ENCODE data around the gene NDUFAF4.
"Not testable (repeated sequence)": the region's sequence is repeated elsewhere in the genome, so short reads cannot be mapped to it uniquely, and the experiment has no call there.

Gene NDUFAF4

DNA sequence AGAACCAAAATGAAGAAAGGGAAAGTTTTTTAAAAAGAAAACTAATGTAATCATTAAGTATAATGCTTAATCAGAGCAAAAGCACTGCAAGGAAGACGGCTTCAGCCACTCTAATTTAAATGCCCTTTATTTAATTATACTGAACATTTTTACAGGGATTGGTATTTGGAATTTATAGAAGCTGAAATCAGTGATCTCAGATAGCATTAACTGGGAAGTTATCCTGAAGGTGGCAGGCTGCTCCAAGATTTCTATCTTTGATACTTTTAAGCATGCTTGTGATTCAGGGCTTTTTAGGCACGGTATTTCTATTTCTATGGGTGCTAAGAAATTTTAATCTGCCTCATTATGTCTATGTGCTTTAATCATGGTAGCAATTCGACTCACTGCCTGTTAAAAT lies 1.3 kb upstream of the NDUFAF4 start:
- no peak for DNase-seq (ENCODE audit: low spot score)

DNA sequence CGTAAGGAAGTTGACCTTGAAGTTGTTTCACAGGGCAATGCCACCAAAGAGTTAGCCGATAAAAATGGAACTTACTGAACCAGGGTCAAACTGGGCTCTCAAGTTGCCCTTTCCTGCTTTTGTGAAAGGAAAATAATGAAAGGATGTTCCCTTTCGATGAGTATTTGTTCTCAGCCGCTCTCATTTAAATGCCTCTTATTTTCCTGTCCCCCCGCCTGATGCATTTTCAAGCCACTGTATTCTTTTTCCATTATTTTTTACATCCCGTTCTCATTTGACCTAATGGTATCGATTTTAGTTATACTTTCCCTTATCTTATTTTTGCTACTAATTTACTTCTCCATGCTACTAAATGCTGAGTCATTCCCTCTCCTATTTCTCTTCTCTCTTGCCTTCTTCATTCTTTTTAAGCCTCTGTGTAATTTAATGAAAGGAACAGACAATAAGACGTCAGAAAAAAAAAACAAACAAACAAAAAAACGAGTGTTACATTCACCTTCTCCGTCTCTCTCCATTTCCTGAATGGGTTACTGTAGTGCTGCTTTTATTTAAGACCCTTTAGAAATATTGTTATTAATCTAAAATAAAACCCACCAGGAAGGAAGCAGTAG lies 655 bp upstream of the NDUFAF4 start:
- peak; percentile 2 for DNase-seq (ENCODE audit: low spot score)

DNA sequence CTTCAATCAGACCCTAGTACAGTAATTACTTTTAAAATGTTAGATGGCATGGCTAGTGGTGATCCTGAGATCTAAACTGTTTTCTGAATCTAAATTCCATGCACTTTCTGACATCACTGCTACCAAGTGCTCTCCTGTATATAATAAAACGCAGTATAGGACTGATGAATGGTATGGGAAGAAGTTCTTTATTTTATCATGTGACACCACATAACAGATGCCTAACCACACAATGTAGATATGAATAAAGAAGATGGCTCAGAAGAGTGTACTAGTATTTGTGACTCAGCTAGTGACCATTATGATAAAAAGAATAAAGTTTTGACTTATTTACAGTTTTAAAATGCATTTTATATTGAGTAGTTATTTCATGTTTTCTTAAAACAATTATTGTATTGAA lies 8.5 kb downstream of the NDUFAF4 start:
- no peak for DNase-seq (ENCODE audit: low spot score)

DNA sequence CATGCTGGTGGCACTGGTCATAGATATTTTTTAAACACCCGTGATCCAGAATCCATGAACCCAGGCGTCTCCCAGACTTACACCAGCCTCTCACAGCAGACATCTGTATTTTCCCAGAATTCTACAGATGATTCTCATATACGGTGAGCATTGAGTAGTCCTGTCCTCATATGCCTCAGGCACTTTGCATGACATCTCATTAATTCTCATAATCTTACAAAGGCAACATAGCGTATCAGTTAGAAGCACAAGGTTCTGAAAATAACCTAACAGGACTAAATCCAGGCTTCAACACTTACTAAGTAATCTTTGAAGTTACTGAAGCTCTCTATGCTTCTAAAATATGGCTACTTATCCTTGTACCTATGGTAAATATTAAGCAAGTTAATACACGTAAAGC lies 8.9 kb downstream of the NDUFAF4 start:
- DNase-seq (ENCODE audit: low spot score): no peak

DNA sequence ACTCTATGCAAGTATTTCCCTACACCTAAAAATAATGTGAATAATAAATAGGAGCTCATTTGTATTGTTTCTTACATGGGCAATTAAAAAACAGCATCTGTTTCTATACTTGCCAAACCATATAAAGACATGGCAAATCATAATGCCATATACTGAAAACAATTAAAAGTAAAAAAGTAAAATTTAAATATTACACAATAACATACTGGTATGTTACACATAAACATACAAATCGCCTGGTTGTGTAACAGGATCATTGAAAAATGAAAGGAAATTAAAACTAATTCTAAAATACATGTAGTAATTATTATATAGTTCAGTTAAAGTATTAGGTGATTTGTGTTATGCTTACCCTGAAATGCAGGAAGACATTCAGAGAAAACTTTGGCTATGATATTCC lies 11.2 kb downstream of the NDUFAF4 start:
- DNase-seq (ENCODE audit: low spot score): no peak

DNA sequence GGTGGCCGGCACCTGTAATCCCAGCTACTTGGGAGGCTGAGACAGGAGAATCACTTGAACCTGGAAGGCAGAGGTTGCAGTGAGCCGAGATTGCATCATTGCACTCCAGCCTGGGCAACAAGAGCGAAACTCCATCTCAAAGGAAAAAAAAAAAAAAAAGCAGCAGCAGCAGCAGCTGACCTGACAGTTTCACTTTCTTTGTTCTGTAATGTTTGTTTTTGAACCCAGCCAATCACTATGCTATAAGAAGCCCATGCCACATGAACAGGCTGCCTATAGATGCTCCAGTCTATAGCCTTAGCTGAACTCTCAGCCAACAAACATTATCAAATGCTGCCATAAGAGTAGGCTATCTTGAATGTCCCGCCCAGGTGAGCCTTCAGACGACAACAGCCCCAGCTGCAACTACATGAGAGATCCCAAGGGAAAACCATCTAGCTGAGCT lies 12.5 kb downstream of the NDUFAF4 start:
- DNase-seq (ENCODE audit: low spot score): not testable (repeated sequence)

DNA sequence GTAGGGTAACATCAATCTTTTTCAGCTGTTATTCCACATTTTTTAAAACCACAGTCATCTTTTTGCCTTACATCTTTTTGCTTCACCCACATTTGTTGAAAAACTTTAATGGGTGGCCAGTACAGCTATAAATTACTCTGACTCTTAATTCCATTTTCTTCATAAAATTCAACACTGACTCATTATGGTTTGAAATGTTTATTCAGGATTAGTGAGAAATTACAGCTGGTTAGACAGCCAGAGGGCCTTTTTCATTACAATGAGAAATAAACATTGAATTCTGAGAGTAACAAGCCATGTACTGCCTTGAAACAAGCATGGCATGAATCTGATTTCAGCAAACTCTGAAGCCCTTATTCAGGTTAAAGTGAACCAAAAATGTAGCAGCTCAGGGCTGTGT lies 19.5 kb downstream of the NDUFAF4 start:
- no peak for DNase-seq (ENCODE audit: low spot score)

DNA sequence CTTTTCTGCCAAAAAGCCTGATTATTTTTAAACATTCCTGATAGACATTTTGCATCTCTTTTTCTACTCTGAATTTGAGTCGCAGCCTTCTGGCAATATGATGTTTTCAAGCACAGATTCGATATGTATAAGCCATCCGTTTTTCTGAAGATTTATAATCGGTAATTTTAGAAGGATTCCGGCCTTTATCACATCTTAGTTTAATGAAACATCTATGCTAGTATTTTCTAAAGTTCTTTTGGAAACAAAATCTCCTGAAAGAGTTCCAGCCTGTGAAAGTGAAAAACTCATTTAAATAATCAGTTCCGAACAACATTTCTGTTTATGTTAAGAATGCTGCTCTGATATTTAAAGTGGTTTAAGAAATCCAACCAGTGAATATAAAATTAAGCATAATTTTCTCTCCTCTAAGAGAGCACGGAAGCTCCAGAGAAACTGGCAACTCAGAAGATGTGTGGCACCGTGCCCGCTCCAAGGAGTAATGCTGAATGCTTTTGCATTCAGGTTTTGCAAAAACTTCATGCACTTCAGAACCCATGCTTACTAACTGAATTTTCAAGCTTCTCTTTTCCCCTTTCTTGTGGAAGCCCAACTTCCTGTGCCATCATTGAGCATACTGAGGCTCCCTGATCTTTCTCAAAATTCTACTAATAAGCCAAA lies 20.7 kb downstream of the NDUFAF4 start:
- DNase-seq (ENCODE audit: low spot score): no peak

DNA sequence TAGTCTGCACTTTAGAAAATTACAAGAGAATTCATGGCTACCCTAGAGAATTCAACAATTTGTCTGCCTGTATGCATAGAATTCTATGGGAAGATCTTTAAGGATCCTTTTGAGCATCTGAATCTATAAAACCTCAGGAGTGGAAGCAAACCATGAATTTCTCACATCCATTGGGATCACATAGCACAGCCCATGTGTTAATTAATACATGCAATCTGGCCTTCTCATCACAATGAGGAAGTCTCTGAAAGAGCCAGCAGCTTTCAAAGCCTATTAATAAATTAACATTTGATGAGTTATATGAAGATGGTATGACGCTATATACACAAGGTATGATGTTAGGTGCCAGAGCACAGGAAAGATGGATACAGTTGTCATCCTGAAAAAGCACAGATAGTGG lies 24.7 kb downstream of the NDUFAF4 start:
- no peak for DNase-seq (ENCODE audit: low spot score)

DNA sequence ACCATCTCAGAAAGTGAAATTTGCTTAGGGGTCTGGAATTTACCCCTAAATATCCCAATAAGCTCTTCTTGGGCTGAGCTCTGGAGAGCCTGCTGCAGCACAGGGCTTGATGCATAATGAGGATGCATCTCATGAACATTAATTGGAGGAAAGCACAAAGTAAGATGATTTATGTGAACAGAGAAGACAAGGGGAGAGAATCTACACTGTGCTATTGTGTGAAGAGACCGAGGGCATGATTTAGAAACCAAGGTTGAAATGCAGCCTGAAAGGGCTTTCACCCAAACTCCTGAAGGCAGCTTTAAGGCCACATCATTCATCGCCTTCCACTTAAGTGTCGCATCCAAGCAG lies 32.7 kb downstream of the NDUFAF4 start:
- DNase-seq (ENCODE audit: low spot score): no peak

DNA sequence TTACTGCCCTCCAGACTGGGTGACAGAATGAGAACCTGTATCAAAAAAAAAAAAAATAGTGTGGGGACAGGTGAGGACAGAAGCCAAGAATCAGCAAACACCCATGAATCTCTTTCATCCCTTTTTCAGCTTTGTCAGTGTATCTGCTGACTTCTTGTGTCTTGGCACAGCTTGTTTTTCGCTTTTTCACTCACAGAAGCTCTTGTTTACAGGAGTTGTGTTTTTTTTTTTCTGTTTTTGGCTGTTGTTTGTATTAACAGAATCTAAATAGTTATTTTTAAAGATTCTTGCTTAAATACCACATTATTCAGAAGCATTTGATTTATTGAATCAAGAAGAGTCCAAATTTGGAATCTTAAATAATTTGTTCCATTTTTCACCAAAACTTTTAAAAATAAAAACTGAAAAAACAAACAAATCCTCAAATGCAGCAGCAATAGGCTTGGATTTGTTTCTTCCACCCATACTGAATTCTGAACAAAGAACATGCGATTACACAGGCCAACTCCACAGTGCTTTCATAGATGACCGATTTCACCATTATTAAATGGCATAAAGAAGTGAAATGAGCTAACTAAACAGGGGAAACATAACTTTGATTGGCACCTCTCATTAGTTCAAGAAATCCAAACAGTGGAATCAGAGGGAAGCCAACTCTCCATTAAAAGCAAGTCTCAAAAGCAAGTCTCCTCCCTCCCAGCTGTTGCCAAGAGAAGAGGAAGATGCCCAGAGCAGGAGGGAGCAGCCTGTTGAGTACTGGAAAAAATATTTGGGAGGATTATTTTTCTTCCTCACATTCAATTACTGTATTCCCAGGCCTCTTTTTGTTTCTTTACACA lies 33.3 kb downstream of the NDUFAF4 start:
- DNase-seq (ENCODE audit: low spot score): no peak

DNA sequence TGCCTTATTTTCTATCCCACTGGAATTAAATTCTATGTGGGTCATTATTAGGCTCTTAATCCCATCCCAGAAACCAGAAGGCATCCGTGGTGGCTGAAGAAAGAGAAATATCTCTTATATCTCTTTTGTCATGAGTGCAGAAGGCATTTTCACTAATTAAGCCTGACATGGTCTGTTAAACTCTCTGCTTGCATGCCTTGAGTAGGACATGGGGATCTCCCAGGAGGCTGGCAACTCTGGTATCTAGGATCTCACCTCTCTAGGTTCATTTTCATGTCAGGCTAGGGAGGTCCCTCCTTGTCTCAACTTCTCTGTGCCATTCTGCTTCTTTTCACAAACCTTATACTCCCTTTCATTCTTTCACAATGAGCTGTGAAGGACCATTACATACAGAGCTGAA lies 35.1 kb downstream of the NDUFAF4 start:
- DNase-seq (ENCODE audit: low spot score): no peak

DNA sequence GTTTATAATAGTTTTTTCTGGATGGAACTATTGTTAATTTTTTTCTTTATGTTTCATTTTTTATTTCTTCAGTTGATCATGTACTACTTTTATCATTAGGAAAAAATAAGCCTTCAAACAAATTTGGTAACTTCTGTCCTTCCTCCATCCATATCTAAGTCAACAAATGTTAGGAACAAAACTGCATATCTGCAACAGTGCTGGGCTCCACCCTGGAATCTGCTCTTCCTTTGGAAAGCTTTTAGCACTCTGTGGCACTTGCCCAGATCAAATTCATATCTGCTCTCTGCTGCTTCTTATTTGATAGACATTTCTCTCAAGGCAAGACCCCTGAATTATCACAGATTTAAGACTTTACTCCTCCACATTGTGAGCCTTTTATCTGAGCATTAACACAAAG lies 36.1 kb downstream of the NDUFAF4 start:
- no peak for DNase-seq (ENCODE audit: low spot score)

DNA sequence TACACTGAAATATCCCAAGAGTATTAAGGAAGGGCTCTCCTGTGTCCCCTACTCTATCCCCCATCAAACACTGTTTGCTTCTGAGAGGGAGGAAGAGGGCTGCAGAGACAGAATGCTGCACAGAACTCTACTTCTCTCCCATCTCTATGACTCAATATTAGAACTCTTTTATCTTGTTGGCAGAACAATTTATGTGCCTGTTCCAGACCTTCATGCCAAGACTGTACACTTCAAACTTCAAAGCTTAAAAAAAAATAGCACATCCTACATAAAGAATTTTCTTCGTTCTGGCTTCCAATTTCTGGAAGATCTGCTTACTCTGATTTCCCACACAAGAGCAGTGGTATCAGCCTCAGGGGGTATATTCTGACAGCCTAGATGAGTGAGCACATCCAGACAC lies 40.8 kb downstream of the NDUFAF4 start:
- DNase-seq (ENCODE audit: low spot score): no peak

DNA sequence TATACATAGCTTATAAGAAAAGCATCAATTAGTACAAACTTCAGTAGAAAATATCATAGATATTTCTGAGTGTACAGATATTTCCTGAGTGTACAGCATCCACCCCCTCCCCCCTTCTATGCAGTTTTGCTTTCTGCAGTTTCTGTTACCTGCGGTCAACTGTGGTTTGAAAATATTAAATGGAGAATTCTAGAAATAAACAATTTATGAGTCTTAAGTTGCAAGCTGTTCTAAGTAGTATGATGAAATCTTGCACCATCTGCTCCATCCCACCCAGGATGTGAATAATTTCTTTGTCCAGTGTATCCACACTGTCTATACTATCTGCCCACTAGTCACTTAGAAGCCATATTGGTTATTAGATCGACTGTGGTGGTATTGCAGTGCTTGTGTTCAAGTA lies 44.6 kb downstream of the NDUFAF4 start:
- no peak for DNase-seq (ENCODE audit: low spot score)

DNA sequence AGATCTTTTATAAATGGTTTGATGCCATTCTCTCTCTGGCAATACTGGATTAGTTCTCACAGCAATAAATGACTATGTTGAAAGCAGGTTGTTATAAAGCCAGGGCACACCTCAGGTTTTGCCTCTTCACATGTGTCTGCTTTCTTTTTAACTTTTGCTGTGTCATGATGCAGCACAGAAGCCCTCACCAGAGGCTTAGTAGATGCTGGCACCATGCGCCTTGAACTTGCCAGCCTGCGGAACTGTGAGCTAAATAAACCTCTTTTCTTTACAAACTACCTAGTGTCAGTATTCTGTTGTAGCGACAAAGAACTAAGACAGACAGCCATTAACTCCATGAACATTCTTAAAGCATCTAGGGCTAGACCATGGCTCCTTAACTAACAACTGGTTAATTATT lies 45.1 kb downstream of the NDUFAF4 start:
- no peak for DNase-seq (ENCODE audit: low spot score)

DNA sequence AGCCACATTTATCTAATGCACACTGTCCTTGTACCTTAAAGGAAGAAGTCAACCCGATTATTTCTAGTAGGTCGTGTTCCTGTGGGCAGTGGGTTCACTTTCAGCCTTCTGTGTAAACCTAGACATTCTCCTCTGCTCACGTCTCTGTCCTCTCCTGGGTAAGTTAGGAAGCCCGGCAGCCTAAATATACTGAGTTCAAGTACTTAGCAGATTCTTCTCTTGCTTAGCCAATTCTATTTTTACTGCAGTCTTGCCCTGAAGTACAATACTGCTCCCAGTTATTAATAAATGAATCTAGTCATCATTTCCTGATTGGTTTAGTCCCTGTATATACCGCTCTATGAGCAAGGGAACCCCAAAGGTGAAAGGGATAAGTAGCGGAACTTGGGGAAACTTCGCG lies 45.8 kb downstream of the NDUFAF4 start:
- no peak for DNase-seq (ENCODE audit: low spot score)

DNA sequence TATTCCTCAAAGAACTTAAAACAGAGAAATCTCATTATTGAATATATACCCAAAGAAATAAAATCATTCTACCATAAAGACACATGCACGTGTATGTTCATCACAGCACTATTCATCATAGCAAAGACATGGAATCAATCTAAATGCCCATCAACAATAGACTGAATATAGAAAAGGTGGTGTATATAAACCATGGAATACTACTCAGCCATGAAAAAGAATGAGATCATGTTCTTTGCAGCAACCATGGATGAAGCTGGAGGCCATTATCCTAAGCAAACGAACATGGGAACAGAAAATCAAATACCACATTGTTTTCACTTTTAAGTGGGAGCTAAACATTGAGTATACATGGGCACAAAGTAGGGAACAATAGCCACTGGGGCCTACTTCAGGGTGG lies 48.1 kb downstream of the NDUFAF4 start:
- no peak for DNase-seq (ENCODE audit: low spot score)

DNA sequence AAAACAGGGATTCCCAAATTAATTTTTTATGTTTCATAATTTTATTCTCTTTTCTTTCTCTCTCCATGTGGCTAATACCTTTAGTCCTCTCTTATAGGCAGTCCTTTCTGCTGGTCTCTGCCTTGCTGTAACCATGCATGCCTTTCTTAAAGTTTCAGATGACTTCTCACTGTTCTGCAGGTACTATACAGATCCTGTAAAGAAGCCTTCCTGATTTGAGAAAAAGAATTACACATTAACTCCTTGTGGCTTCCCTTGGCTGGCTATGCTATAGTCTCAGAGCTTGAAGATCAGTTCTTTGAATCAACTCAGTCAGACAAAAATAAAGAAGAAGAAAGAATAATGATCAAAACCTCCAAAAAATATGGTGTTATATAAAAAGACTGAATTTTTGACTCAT lies 53.2 kb downstream of the NDUFAF4 start:
- no peak for DNase-seq (ENCODE audit: low spot score)

DNA sequence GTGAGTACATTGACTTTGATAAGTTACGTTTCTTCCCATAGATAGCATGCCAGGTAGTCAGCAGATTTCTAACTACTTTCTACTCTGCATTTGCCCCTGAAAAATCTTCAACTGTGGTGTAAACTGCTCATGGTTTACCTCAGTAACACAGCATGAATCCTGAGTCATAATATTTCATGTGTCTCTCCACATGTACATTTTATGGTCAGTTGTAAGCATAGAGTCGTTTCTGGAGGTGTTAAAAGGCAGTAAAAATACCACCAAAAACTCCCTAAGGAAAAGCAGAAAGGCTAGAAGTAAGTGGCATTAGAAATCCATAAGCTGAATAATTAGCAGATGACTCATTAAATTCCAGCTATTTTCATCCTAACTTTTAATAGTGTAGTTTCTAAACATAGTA lies 56.3 kb downstream of the NDUFAF4 start:
- DNase-seq (ENCODE audit: low spot score): no peak
